Erythroblast (primary cell): ENCODE data around the gene KLF13.

ENCODE experiments used
- GATA1 ChIP-seq: IDR thresholded peaks from 2 replicates; pipeline ENCODE4 v1.6.1; 2011; ENCODE audit warnings: low read depth, mild to moderate bottlenecking, control low read depth, low read length, moderate library complexity
- POLR2A ChIP-seq: IDR thresholded peaks from 2 replicates; pipeline ENCODE4 v1.6.1; 2011; ENCODE audit warnings: mild to moderate bottlenecking, low read length

- peak; percentile 12 for TF ChIP-seq POLR2A
- no peak for TF ChIP-seq GATA1
Measured at GRCh38 chr15:31366169-31366734, 39.6 kb downstream of the KLF13 start.
